Fibroblast of the aortic adventitia (primary cell): Measurements from ENCODE around the gene IGF2BP2. TPM values are rescaled to one million over a fixed set of nuclear protein-coding genes. Genes with fewer than 3 reads are reported as not detected.
A peak's percentile ranks its signal among the peaks of the same experiment; 100 is the strongest.
"Not testable (repeated sequence)": the region's sequence is repeated elsewhere in the genome, so short reads cannot be mapped to it uniquely, and the experiment has no call there.

Experiments
- DNase-seq: peaks from one replicate; pipeline ENCODE4 v3.0.0-alpha.2; 2010; ENCODE audit warnings: low read depth
- H3K4me3 ChIP-seq: 2 replicates; pipeline ENCODE4 v1.5.1; 2011; ENCODE audit warnings: low read depth, mild to moderate bottlenecking, control low read depth, low read length, moderate library complexity
- total RNA-seq: library from RNA; depleted of rRNA; stranded (reverse); fragments of >200 nt; gene quantifications from 2 replicates; pipeline ENCODE4 v1.2.3, GENCODE V29; 2012; ENCODE audit warnings: low replicate concordance
- TF ChIP-seq, protein P1 (sequence below): IDR thresholded peaks from 2 replicates; pipeline ENCODE4 v1.5.1; 2011; ENCODE audit warnings: mild to moderate bottlenecking, low read length, control low read depth, inconsistent platforms; ENCODE audit not compliant: insufficient read depth

Gene IGF2BP2
- total RNA-seq, 1 donor = 40.1 TPM

- TF ChIP-seq, protein P1, sequence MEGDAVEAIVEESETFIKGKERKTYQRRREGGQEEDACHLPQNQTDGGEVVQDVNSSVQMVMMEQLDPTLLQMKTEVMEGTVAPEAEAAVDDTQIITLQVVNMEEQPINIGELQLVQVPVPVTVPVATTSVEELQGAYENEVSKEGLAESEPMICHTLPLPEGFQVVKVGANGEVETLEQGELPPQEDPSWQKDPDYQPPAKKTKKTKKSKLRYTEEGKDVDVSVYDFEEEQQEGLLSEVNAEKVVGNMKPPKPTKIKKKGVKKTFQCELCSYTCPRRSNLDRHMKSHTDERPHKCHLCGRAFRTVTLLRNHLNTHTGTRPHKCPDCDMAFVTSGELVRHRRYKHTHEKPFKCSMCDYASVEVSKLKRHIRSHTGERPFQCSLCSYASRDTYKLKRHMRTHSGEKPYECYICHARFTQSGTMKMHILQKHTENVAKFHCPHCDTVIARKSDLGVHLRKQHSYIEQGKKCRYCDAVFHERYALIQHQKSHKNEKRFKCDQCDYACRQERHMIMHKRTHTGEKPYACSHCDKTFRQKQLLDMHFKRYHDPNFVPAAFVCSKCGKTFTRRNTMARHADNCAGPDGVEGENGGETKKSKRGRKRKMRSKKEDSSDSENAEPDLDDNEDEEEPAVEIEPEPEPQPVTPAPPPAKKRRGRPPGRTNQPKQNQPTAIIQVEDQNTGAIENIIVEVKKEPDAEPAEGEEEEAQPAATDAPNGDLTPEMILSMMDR = no peak
- no peak overlapping the region for H3K4me3 ChIP-seq
- no peak for DNase-seq
Measured at GRCh38 chr3:185663929-185664328, 160.9 kb downstream of the IGF2BP2 start.

DNA sequence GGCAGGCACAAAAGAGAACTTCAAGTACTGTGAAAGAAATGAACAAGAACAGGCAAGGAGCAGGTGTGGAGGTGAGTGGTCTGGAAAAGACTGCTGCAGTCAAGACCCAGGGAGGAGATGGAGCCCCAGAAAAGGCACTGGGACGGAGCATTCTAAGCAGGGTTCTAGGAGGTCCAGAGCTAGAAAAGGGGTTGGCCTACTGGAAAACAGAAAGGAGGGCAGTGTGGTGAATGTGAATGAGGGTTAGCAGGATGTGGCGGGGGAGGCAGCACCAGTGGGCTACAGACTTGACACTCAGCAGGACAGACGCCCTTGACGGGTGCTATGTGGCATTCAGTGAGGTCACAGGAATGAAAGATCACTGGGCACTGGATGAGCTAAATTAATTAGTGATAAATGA is 163.1 kb downstream of the IGF2BP2 start:
- no peak for DNase-seq
- TF ChIP-seq, protein P1 = no peak
- H3K4me3 ChIP-seq = no peak overlapping the region

GRCh38 chr3:185661296-185661695 is 163.5 kb downstream of the IGF2BP2 start:
- not testable (repeated sequence) for H3K4me3 ChIP-seq, DNase-seq

DNA sequence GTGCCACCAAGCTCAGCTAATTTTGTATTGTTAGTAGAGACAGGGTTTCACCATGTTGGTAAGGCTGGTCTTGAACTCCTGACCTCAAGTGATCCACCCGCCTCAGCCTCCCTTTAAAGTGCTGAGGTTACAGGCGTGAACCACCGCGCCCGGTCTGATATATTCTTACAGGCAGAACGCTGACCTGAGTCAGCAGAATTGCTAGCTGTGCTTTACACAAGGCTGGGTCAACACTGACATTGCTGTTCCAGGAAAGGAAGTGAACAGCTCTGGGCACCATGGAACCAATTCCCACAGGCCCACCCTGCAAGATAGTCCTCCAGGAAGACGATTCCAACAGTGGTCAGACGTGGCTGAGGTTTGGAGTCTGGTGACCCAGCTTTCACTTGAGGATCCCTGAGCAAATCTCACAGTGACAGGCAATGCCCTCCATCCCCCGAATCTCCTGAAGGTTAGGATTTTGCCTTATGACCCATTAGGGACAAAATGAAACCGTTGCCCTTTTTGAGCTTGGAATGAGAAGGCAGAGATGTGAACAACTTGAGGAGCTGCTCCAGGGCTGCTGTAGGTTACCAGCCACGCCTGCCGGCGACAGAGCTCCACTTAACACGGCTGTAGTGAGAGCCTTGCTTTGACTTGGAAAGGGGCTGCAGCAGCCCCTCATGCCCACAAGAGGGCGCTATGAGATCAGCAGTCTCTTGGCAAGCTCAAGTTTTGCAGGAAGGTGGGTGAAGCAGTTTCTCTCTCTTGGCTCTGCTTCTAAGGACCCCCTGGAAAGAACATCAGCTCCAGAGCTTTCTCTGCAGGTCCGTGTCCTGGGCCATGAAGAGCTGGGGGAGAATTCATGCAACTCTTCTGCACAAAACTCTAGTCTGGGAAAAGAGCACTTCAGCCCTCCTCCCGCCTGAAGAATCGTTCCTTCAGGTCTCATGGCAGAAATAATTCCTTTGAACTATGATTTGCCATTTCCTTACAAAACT is 164.6 kb downstream of the IGF2BP2 start:
- peak; percentile 86 for DNase-seq
- TF ChIP-seq, protein P1 = peak; percentile 100
- H3K4me3 ChIP-seq = no peak overlapping the region

GRCh38 chr3:185658943-185659342 is 165.9 kb downstream of the IGF2BP2 start:
- TF ChIP-seq, protein P1 = no peak

GRCh38 chr3:185658504-185658912 is 166.3 kb downstream of the IGF2BP2 start:
- TF ChIP-seq, protein P1 = no peak
- no peak overlapping the region for H3K4me3 ChIP-seq
- peak; percentile 99 for DNase-seq

More at GRCh38 chr3:185658943-185659342, 165.9 kb downstream of the IGF2BP2 start:
- no peak for DNase-seq
- H3K4me3 ChIP-seq = no peak overlapping the region

- DNase-seq = no peak
- no peak overlapping the region for H3K4me3 ChIP-seq
- TF ChIP-seq, protein P1 = no peak
Measured at GRCh38 chr3:185657691-185658503, 166.9 kb downstream of the IGF2BP2 start.
